Mucosa of rectum (tissue), 2 donors: ENCODE data around the gene ZMYM2.

ENCODE experiments used
- H3K27ac ChIP-seq, 2 donors: one replicate each; pipeline ENCODE4 v1.7.0; 2013; ENCODE audit warnings: inconsistent platforms in 2 of 2, low read depth in 2 of 2, low read length in 2 of 2
- H3K27me3 ChIP-seq, 2 donors: one replicate each; pipeline ENCODE4 v1.7.0; 2013; ENCODE audit warnings: low read length in 2 of 2; ENCODE audit not compliant: control insufficient read depth in 2 of 2, insufficient read depth in 2 of 2
- H3K36me3 ChIP-seq, 2 donors: one replicate each; pipeline ENCODE4 v1.7.0; 2013; ENCODE audit warnings: low read length in 2 of 2; ENCODE audit not compliant: control insufficient read depth in 2 of 2, insufficient read depth in 2 of 2
- H3K4me1 ChIP-seq, 2 donors: one replicate each; pipeline ENCODE4 v1.7.0; 2013; ENCODE audit warnings: low read length in 2 of 2, mild to moderate bottlenecking in 1 of 2; ENCODE audit not compliant: control insufficient read depth in 2 of 2, insufficient read depth in 2 of 2
- H3K4me3 ChIP-seq, 2 donors: one replicate each; pipeline ENCODE4 v1.7.0; 2013; ENCODE audit warnings: low read length in 2 of 2
- H3K9ac ChIP-seq, 2 donors: one replicate each; pipeline ENCODE4 v1.7.0; 2013; ENCODE audit warnings: low read length in 2 of 2, low read depth in 1 of 2, mild to moderate bottlenecking in 1 of 2
- H3K9me3 ChIP-seq, 2 donors: one replicate each; pipeline ENCODE4 v1.7.0; 2013; ENCODE audit warnings: low read length in 2 of 2; ENCODE audit not compliant: control insufficient read depth in 2 of 2
- donor health status: healthy.
- donor health status: Normal muscosa, but diverticular disease.

ZMYM2 gene

DNA sequence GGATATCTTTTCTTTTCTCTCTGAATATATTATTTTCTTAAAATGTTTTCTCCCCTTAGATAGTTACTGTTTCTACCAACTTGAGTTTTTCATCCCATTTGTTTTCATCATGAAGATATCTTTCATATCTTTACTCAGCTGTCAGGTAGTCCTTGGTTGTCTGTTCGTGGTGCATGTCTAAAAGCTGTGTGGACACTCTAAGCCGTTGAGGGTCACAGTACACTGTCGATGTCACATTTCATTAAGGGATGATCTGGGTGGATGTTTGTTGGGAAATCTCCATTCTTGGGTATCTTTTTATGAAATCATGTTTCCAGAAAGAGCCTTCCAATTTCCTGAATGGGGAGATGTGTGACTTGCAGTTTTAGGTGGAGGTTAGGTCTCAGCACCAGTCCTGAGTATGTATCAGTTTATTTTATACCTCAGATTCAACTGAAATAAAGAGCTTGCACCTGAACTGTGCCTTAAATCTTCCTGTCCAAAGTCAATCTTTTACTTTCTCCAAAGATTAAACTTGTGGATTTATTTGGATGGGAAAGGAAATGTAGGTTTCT is 23.2 kb downstream of the ZMYM2 start:
- H3K4me1 ChIP-seq: no peaks in the 10 kb centered on the region
- H3K9ac ChIP-seq: no peak overlapping the region
- H3K27ac ChIP-seq: no peak overlapping the region
- H3K9me3 ChIP-seq: peaks cover 0 to 2% of the 10 kb centered on the region in 2 donors
- no peak overlapping the region for H3K4me3 ChIP-seq
- H3K36me3 ChIP-seq: peaks cover 6 to 10% of the 10 kb centered on the region in 2 donors
- H3K27me3 ChIP-seq: no peaks in the 10 kb centered on the region

DNA sequence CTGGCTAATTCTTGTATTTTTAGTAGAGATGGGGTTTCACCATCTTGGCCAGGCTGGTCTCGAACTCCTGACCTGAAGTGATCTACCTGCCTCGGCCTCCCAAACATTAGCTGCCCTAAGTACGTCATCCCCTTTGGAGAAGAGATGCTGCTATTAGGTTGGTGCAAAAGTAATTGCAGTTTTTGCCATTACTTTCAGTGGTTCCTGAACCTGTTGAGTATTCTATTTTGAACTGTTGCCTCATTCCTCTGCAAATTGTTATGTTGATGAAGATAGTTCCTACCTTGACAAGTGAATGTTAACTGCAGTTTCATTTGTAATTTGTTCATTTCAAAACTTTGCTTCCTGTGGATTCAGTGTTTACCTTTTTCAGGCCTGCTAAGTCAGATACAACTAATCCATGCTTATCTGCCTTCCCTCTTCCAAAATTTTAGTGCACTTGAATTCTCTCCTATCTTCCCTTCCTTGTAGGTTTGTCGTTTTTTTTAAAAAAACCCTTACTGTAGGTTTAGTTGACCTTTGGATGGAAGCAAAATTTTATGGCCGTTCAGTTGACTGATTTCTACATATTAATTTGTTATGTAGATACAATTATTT is 24.0 kb downstream of the ZMYM2 start:
- peaks cover 0 to 2% of the 10 kb centered on the region in 2 donors for H3K9me3 ChIP-seq
- H3K27ac ChIP-seq: no peak overlapping the region
- H3K4me1 ChIP-seq: no peaks in the 10 kb centered on the region
- H3K27me3 ChIP-seq: no peaks in the 10 kb centered on the region
- no peak overlapping the region for H3K4me3 ChIP-seq
- H3K9ac ChIP-seq: no peak overlapping the region
- H3K36me3 ChIP-seq: peaks cover 5 to 10% of the 10 kb centered on the region in 2 donors

DNA sequence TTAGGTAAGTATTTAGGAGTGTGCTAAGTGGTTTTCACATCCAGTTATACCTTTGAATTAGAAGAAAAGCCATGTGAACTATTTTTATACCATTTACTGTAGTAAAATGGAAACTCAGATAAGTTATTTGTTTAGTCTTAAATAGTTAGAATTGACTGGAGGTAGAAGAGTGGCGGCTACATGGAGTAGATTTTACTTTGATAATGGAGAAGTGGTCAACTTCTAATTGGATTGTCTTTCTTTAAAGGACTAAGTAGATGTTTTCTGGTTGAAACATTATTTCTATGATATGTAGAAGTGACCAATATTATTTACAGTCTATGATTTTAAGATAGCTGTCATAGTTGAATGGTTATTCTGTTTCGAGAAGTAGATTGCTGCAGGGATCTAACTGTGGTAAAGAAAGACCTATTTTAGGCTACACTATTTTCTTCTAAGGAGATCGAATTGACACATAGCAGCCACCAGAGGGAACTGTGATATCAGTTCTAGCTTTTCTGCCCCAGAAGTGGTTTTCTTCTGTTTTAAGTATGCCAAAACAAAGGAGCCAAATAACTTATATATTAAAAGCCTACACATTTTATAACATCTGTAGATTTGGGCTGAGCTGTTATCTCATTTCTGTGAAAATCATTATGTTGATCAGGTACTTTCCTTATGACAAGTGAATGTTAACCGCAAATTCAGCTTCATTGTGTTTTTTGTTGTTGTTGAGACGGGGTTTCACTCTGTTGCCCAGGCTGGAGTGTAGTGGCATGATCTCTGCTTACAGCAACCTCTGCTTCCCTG is 26.1 kb downstream of the ZMYM2 start:
- Histone ChIP-seq H3K4me1 (no peaks in the 10 kb centered on the region), H3K9me3 (no peaks in the 10 kb centered on the region), H3K27ac (no peak overlapping the region), H3K4me3 (no peak overlapping the region), H3K36me3 (peaks cover 3% of the 10 kb centered on the region in 2 donors), H3K27me3 (no peaks in the 10 kb centered on the region), H3K9ac (no peak overlapping the region)

DNA sequence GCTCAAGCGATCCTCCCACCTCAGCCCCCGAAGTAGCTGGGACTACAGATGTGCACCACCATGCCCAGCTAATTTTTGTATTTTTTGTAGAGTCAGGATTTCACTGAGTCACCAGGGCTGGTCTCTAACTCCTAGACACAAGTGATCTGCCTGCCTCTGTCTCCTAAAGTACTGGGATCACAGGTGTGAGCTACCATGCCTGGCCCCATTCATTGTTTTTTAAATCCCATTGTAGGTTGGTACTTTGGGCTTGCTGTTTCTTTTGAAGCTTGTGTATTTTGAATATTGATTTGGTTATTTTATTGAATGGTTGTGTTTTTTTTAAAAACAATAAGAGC is 26.7 kb downstream of the ZMYM2 start:
- Histone ChIP-seq H3K9ac (no peak overlapping the region), H3K27me3 (no peaks in the 10 kb centered on the region), H3K27ac (no peak overlapping the region), H3K4me1 (no peaks in the 10 kb centered on the region), H3K4me3 (no peak overlapping the region), H3K9me3 (no peaks in the 10 kb centered on the region), H3K36me3 (peaks cover 2% of the 10 kb centered on the region in 2 donors)

DNA sequence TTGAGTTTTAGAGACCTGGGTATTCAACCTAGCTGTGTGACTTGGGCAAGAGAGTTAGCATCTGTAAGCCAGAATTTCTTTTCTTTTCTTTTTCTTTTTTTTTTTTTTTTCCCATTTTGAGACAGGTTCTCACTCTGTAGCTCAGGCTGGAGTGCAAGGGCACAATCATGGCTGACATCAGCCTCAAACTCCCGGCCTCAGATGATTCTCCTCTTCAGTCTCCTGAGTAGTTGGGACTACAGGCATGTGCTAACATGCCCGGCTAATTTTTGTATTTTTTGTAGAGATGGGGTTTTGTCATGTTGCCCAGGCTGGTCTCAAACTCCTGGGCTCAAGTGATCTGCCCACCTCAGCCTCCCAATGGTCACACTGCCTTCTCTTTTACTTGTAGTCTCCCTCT is 33.0 kb downstream of the ZMYM2 start:
- H3K36me3 ChIP-seq: peaks cover 20 to 23% of the 10 kb centered on the region in 2 donors
- no peak overlapping the region for H3K9ac ChIP-seq
- H3K9me3 ChIP-seq: no peaks in the 10 kb centered on the region
- H3K27me3 ChIP-seq: no peaks in the 10 kb centered on the region
- no peaks in the 10 kb centered on the region for H3K4me1 ChIP-seq
- H3K4me3 ChIP-seq: no peak overlapping the region
- H3K27ac ChIP-seq: no peak overlapping the region

DNA sequence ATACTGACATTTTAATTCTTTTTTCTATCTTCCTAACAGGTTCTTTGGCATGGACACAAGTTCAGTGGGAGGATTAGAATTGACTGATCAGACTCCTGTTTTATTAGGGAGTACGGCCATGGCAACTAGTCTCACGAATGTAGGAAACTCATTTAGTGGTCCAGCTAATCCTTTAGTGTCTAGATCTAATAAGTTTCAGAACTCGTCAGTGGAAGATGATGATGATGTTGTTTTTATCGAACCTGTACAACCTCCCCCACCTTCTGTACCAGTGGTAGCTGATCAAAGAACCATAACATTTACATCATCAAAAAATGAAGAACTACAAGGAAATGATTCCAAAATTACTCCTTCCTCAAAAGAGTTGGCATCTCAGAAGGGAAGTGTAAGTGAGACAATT is 34.5 kb downstream of the ZMYM2 start:
- Histone ChIP-seq H3K9me3 (no peaks in the 10 kb centered on the region), H3K4me1 (no peaks in the 10 kb centered on the region), H3K27me3 (no peaks in the 10 kb centered on the region), H3K27ac (no peak overlapping the region), H3K4me3 (no peak overlapping the region), H3K36me3 (peaks cover 24 to 31% of the 10 kb centered on the region in 2 donors), H3K9ac (no peak overlapping the region)

DNA sequence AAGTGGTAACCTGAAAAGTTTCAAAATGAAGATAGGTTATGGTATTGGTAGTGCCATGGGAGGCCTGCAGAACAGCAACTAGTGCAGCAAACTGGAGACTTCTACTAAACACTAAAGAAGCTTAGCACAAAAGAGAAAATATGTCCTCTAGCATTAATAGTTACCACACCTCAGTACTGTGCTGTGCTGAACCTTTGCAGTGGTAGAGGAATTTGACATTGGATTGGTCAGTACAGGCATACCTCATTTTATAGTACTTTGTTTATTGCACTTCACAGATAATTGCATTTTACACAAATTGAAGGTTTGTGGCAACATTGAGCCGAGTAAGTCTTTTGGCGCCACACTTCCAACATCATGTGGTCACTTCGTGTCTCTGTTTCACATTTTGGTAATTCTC is 40.4 kb downstream of the ZMYM2 start:
- H3K4me1 ChIP-seq: peaks cover 0 to 2% of the 10 kb centered on the region in 2 donors
- no peak overlapping the region for H3K9ac ChIP-seq
- no peak overlapping the region for H3K27ac ChIP-seq
- no peaks in the 10 kb centered on the region for H3K9me3 ChIP-seq
- no peak overlapping the region for H3K4me3 ChIP-seq
- H3K36me3 ChIP-seq: peaks cover 13 to 27% of the 10 kb centered on the region in 2 donors
- no peaks in the 10 kb centered on the region for H3K27me3 ChIP-seq

DNA sequence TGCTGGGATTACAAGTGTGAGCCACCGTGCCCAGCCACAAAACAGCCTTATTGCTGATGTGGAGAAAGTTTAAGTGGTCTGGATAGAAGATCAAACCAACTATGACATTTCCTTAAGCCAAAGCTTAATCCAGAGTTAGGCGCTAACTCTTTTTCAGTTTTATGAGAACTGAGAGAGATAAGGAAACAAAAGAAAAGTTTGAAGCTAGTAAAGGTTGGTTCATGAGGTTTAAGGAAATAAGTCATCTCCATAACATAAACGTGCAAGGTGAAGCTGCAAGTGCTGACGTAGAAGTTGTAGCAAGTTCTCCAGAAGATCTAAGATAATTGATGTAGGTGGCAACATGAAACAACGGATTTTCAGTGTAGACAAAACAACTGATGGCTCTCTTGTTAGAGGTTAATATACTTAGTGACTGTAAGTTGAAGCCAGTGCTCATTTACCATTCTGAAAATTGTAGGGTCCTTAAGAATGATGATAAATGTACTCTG is 41.6 kb downstream of the ZMYM2 start:
- H3K27ac ChIP-seq: no peak overlapping the region
- H3K9me3 ChIP-seq: no peaks in the 10 kb centered on the region
- H3K27me3 ChIP-seq: no peaks in the 10 kb centered on the region
- no peak overlapping the region for H3K4me3 ChIP-seq
- no peak overlapping the region for H3K9ac ChIP-seq
- peaks cover 0 to 2% of the 10 kb centered on the region in 2 donors for H3K4me1 ChIP-seq
- H3K36me3 ChIP-seq: peaks cover 17 to 22% of the 10 kb centered on the region in 2 donors

DNA sequence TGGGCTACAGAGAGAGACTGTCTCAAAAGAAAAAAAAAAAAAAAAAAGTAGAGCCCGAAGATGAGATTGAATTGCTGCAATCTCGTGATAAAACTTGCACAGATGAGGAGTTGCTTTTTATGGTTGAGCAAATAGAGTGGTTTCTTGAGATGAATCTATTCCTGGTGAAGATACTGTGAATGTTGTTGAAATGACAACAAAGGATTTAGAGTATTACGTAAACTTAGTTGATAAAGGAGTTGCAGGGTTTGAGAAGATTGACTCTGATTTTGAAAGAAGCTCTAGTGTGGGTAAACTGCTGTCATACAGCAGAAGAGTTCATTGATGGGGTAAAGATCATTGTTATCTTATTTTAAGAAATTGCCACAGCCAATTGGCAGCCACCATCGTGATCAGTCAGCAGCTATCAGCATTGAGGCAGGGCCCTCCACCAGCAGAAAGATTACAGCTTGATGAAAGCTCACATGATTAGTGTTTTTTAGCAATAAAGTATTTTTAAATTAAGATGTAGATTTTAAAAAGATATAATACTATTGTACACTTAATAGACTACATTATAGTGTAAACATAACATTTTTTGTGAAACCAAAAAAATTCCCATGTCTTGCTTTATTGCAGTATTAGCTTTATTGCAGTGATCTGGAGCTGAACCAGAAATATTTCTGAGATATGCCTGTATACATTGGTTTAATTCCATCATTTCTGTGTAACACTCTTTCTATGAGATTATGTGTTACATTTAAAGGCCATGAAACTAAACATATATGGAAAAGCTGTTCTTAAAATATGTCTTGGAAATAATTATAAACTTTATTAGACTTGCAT is 43.1 kb downstream of the ZMYM2 start:
- peaks cover 15 to 27% of the 10 kb centered on the region in 2 donors for H3K36me3 ChIP-seq
- H3K4me3 ChIP-seq: no peak overlapping the region
- no peak overlapping the region for H3K9ac ChIP-seq
- no peaks in the 10 kb centered on the region for H3K27me3 ChIP-seq
- no peak overlapping the region for H3K27ac ChIP-seq
- no peaks in the 10 kb centered on the region for H3K9me3 ChIP-seq
- peaks cover 0 to 2% of the 10 kb centered on the region in 2 donors for H3K4me1 ChIP-seq

DNA sequence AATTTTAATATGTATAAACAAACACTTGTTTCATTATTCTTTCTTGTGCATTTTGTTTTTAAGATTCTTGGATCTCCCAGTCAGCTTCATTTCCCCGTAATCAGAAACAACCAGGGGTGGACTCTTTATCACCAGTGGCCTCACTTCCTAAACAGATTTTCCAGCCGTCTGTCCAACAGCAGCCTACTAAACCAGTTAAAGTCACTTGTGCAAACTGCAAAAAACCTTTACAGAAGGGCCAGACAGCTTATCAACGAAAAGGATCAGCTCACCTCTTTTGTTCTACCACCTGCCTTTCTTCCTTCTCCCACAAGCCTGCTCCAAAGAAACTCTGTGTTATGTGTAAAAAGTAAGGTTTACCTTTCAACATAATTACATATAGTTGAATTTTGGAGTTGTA is 44.3 kb downstream of the ZMYM2 start:
- no peak overlapping the region for H3K9ac ChIP-seq
- H3K27me3 ChIP-seq: no peaks in the 10 kb centered on the region
- H3K36me3 ChIP-seq: peaks cover 16 to 28% of the 10 kb centered on the region in 2 donors
- no peak overlapping the region for H3K4me3 ChIP-seq
- no peaks in the 10 kb centered on the region for H3K9me3 ChIP-seq
- peaks cover 0 to 2% of the 10 kb centered on the region in 2 donors for H3K4me1 ChIP-seq
- H3K27ac ChIP-seq: no peak overlapping the region
